Stimulated activated CD4-positive, alpha-beta T cell treated with anti-CD3 and anti-CD28 coated beads, Interleukin-2, amount 100 ng/mL, for 4 hours (primary cell): Measurements from ENCODE around the gene UQCC2.

Source experiments
- DNase-seq: peaks from one replicate; pipeline ENCODE4 v3.0.0-alpha.2; 2020; ENCODE audit warnings: low read depth

The UQCC2 gene

DNA sequence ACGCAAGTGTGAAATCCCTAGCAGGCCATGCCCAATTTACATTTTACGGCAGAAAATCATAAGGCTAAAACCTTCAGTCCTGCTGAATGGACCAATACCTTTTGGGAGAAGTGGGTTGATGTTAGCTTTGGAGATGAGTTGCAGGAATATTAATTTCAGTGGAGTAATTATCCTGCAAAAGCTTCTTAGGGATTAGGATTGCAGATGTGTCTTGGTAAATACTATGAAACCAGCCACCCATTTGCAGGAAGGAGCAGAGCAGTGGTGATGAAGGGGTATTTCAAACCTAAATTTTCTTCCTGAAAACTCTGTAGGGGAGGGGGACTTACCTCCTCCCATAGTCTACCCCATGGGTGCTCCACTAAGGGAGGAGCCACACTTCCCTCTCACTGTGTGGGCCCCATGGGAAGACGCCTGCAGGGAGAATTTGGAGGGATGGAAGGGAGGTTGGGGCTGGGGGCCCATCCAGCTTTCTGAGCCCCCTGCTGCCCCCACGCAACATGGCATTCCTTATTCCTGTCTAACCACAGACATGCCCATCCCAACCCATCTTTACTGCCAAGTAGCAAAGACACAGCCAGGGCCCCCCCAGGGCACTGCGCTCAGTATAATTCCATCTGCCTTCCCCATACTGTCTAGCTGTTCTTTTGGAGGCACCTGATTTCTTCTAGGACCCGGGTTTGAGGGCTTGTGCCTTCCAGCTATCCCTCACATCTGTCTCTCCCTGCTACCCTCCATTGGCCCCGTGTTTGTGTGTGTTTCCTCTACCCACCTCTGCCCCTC, 14.6 kb upstream of the UQCC2 start:
- no peak for DNase-seq

GRCh38 chr6:33725222-33725621, 13.7 kb upstream of the UQCC2 start:
- no peak for DNase-seq

DNA sequence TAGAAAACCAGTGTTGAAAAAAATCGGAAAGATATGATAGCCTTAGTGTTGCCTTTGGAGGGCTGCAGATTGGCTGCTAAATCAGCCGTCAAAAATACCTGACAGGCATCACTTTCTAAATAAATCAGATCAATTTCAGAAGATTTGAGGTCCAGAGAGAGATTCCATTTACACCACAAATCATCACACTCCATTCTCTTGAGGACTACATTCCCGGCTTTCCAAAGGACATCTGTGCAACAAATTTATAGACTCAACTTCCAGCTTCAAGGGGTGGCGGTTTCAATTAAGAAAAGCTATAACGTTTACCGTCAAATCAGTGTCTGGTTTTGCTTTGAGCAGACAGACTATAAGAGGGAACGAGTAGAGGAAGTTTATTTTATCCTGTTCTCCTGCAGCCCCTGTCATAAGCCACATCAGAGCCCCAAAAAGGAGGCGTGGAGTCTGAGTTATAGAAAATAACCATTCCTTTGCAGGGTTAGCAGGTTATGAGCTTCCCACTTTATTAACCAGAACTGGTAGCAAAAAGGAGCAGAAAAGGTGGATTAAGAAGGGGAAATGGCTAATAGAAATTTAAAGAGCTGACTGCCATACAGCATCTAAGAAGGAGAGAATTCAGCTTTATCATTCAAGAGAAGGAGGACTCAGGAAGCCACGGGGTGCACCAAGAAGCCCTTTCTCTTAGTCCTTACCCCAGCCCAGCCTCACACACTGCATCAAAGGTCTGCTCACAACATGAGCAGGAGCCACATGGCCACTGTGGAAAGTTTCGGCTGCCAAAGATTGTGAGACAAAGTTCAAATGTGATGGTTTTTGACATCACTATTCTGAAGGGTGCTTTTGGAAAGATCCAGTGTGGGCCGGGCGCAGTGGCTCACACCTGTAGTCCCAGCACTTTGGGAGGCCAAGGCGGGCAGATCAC, 12.9 kb upstream of the UQCC2 start:
- no peak for DNase-seq

- DNase-seq, result no peak
Observed at GRCh38 chr6:33723371-33724085, 12.0 kb upstream of the UQCC2 start.

- DNase-seq, result no peak
Observed at GRCh38 chr6:33722103-33722623, 10.7 kb upstream of the UQCC2 start.

GRCh38 chr6:33721508-33721907, 10.0 kb upstream of the UQCC2 start:
- no peak for DNase-seq

DNA sequence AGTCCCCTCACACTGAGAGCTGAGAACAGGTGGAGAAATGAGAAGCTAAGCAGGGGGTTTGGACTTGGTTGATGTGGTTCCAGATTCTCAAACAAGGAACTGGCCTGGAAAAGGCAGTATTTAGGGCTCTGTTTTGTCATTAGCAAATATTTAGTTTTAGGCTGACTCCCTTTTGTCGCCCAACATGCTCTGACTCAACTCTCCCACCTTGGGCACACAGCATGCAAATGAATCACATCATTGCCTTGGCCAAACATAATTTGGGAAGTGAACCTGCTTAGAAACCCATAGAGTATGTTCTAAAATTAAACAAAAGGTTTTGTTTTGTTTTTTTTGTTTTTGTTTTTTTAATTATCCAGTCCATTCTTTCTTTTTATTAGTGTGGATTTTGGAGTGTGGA, 9.5 kb upstream of the UQCC2 start:
- DNase-seq, result no peak

- no peak for DNase-seq
Observed at GRCh38 chr6:33719326-33719987, 8.0 kb upstream of the UQCC2 start.

GRCh38 chr6:33718713-33719112, 7.2 kb upstream of the UQCC2 start:
- DNase-seq, result no peak

DNA sequence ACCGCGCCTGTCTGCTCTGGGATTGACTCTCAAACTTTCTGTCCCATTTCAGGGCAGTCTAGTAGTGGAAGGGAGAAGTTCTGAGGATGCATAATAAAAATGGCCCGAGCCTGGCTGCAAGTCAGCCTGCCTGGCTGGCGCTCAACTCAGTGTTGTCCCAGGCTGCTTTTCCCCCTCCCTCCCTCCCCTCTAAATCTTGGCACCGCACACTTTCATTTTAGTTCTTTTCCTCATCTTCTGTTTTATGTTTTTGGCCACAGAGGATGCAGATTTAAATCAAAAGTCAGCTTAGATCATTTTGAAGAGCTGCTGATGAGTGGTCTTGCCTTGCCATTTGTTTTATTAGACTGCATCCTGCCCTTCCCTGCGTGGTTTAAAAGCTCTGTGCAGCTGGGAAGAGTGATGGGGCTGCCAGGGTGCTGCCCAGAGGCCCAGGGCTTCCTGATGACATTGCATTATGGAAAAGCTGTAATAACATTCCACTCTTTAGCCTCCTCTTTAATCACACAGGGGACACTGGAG, 6.5 kb upstream of the UQCC2 start:
- no peak for DNase-seq

GRCh38 chr6:33716890-33717632, 5.6 kb upstream of the UQCC2 start:
- DNase-seq, result no peak

DNA sequence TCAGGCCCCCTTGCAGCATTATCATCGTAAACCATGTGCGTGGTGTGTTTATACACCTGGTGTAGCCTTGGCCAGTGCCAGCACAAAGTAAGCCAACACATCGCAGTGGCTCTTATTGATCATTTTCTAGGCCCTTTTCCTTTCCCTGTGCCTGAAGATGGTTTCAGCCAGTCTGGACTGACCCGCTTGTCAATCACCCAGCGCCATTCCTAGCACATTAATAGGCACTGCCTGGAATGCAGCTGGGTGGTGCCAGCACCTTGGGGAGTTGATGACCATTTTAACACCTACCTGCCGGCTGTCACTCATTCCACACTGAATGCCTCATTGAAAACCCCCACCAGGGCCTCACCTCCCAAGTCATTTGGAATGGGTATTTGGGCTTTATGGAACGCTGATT, 4.9 kb upstream of the UQCC2 start:
- DNase-seq, result no peak

GRCh38 chr6:33714385-33715040, 3.0 kb upstream of the UQCC2 start:
- DNase-seq, result no peak

DNA sequence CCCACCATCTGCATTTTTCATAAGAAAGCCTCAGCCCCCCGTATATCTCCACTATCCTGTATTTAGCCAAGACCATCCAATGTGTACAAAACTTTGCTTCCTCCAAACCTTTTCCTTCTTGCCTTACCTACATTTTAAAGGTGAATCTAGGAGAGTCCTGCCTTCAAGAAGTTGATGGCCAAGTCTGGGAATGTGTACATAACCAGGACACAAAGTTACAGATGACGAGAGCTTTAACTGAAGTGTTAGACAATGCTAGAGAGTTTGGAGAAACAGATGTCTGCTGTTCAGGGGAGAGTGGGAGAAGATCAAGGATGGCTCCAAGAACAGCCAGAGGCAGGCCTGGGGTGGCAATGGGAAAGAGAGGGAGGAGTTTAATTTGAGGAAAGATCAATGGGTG, 2.3 kb upstream of the UQCC2 start:
- no peak for DNase-seq

DNA sequence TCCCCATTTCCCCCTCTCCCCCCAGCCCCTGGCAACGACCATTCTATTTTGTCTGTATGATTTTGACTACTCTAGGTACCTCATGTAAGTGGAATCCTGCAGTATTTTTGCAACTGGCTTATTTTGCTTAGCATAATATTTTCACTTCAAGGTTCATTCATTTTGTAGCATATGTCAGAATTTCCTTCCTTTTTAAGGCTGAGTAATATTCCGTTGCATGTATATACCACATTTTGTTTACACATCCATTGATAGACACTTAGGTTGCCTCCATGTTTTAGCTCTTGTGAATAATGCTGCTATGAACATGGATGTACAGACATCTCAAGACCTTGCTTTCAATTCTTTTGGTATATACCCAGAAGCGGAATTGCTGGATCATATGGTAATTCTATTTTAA, 1.4 kb upstream of the UQCC2 start:
- no peak for DNase-seq

- DNase-seq, result no peak
Observed at GRCh38 chr6:33710296-33711121, 991 bp downstream of the UQCC2 start.

GRCh38 chr6:33709605-33710295, 1.8 kb downstream of the UQCC2 start:
- DNase-seq, result no peak

DNA sequence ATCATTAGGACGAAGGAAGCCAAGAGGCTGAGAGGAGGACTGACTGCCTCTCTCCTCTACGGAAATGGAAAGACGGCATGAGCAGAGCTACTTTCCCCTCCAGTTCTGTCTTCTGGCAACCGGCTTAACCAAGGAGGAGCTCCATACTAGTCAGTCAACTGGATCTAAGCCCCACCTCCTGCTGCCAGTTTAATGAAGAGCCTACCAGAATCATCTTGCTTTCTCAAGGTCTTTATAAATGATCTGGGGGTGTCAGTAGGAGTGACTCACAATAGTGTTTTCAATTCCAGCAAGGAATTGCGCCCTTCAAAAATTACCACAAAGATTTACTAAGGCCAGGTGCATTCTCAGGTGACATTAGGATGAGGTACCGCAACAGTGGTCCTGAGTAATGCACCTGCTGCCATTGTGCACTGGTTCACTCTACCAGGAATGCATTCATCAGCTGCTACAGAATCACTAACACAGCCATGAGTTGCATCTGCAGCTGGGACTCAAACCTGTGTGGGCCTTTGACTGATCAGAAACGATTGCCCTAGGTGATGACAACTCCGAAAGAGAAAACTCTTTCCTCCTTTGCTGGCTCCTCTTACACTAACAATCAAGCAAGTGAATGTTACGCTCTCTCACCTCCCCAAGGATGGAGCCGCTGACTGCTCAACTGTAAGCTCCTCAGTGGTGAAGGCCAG, 2.8 kb downstream of the UQCC2 start:
- DNase-seq, result no peak
